ENCODE results near the gene LASP1.

DNA sequence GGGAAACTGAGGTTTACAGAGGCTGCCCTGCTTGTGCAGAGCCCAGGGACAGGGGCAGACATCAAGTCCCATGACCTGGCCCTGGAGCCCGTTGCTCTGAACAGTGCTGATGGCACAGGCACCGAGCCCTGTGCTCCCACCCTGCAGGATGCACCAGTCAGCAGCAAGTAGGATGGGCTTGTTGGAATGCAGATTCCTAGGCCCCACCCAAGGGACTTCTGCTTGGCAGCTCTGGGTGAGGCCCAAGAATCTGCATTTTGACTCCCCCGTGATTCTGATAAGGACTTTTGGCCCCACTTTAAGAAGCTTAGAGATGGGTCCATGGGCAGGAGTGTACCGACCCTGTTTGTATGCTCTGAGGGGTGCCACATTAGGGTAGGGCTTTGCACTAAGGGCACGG is 23.3 kb downstream of the LASP1 start:
- TF ChIP-seq, protein P1, sequence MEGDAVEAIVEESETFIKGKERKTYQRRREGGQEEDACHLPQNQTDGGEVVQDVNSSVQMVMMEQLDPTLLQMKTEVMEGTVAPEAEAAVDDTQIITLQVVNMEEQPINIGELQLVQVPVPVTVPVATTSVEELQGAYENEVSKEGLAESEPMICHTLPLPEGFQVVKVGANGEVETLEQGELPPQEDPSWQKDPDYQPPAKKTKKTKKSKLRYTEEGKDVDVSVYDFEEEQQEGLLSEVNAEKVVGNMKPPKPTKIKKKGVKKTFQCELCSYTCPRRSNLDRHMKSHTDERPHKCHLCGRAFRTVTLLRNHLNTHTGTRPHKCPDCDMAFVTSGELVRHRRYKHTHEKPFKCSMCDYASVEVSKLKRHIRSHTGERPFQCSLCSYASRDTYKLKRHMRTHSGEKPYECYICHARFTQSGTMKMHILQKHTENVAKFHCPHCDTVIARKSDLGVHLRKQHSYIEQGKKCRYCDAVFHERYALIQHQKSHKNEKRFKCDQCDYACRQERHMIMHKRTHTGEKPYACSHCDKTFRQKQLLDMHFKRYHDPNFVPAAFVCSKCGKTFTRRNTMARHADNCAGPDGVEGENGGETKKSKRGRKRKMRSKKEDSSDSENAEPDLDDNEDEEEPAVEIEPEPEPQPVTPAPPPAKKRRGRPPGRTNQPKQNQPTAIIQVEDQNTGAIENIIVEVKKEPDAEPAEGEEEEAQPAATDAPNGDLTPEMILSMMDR (IDR thresholded peaks at IDR 0.05) = no peak
- TF ChIP-seq POLR2A (IDR thresholded peaks at IDR 0.05) = no peak
- TF ChIP-seq EP300 (IDR thresholded peaks at IDR 0.05) = no peak

All from tibial nerve (tissue), 4 donors.